ENCODE data around the gene UNKL. TPM values are rescaled to one million over a fixed set of nuclear protein-coding genes. Genes with fewer than 3 reads are reported as not detected.

UNKL gene
- total RNA-seq, 1 donor from 2014 or later, result 43.6 TPM

DNA sequence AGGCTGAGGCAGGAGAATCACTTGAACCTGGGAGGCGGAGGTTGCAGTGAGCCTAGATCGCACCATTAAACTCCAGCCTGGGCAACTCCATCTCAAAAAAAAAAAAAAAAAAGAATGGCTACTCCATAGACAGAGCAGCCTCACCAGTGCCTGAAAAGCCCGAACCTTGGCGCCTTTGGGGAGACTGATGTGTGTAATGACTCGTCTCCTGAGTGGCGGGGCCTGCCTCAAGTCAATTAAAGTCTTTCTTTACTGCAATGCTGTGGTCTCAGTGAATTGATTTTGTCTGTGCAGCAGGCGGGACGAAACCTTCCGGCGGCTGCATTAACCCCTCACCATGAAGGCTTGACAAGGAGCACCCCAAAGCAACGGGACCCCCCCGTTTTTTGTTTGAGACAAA is 9.5 kb upstream of the UNKL start:
- TF ChIP-seq, protein P1, sequence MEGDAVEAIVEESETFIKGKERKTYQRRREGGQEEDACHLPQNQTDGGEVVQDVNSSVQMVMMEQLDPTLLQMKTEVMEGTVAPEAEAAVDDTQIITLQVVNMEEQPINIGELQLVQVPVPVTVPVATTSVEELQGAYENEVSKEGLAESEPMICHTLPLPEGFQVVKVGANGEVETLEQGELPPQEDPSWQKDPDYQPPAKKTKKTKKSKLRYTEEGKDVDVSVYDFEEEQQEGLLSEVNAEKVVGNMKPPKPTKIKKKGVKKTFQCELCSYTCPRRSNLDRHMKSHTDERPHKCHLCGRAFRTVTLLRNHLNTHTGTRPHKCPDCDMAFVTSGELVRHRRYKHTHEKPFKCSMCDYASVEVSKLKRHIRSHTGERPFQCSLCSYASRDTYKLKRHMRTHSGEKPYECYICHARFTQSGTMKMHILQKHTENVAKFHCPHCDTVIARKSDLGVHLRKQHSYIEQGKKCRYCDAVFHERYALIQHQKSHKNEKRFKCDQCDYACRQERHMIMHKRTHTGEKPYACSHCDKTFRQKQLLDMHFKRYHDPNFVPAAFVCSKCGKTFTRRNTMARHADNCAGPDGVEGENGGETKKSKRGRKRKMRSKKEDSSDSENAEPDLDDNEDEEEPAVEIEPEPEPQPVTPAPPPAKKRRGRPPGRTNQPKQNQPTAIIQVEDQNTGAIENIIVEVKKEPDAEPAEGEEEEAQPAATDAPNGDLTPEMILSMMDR (IDR thresholded peaks at IDR 0.05; ENCODE audit: unreplicated experiment), result no peak
- no peak overlapping the region for H3K4me3 Mint-ChIP-seq
- H3K36me3 Mint-ChIP-seq, result no peaks in the 10 kb centered on the region
- DNase-seq (ENCODE audit: low spot score in 2 of 2, unreplicated experiment in 2 of 2), result no peak
- H3K9me3 Mint-ChIP-seq, result no peaks in the 10 kb centered on the region
- H3K4me1 Mint-ChIP-seq, result peaks cover 4% of the 10 kb centered on the region
- H3K27ac Mint-ChIP-seq, result no peak overlapping the region
- H3K27me3 Mint-ChIP-seq (ENCODE audit: low read depth), result no peaks in the 10 kb centered on the region

DNA sequence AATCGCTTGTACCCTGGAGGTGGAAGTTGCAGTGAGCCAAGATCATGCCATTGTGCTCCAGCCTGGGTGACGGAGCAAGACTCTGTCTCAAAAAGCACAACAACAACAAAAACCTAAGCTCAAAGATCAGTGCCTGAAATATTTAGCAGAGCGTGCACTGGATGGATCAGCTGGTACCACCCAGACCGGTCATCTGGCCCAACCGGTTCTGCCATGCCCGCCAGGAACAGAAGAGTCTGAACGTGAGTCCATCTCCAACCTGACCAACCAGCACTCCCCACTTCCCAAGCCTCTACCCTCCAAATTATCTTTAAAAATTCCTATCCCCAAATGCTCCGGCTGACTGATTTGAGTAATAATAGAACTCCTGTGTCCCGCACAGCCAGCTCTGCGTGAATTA is 7.6 kb upstream of the UNKL start:
- peaks cover 8% of the 10 kb centered on the region for H3K4me1 Mint-ChIP-seq
- DNase-seq (ENCODE audit: low spot score in 2 of 2, unreplicated experiment in 2 of 2), result no peak
- H3K4me3 Mint-ChIP-seq, result peak overlapping the region; percentile 92
- H3K27ac Mint-ChIP-seq, result peak overlapping the region; percentile 39
- no peaks in the 10 kb centered on the region for H3K27me3 Mint-ChIP-seq (ENCODE audit: low read depth)
- no peaks in the 10 kb centered on the region for H3K9me3 Mint-ChIP-seq
- no peaks in the 10 kb centered on the region for H3K36me3 Mint-ChIP-seq
- TF ChIP-seq, protein P1 (IDR thresholded peaks at IDR 0.05; ENCODE audit: unreplicated experiment), result no peak

DNA sequence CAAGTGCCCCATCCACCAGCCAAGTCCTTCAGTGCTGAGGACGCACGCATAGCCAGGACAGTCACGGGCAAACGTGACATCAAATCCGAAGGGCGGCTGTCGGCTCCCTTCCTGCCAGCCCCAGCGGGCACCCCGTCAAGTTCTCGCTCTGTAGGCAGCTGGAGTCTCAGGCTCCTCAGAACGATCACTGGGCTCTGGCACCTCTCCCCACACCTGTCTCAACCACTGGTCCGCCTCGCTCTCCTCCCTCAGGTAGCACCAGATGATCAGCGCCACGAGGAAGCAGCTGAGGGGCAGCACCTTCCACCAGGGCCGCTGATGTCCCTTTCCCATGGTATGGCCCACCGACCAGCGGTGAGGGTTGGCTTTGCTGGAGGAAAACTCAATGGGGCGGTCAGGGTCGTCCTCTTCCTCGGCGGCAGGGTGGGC is 5.6 kb upstream of the UNKL start:
- DNase-seq (ENCODE audit: low spot score in 2 of 2, unreplicated experiment in 2 of 2), result no peak
- Mint-ChIP-seq H3K27me3 (ENCODE audit: low read depth) (no peaks in the 10 kb centered on the region), H3K4me1 (peaks cover 13% of the 10 kb centered on the region), H3K27ac (peak overlapping the region; percentile 99), H3K36me3 (no peaks in the 10 kb centered on the region), H3K9me3 (no peaks in the 10 kb centered on the region), H3K4me3 (peak overlapping the region; percentile 92)
- TF ChIP-seq, protein P1 (IDR thresholded peaks at IDR 0.05; ENCODE audit: unreplicated experiment), result no peak

DNA sequence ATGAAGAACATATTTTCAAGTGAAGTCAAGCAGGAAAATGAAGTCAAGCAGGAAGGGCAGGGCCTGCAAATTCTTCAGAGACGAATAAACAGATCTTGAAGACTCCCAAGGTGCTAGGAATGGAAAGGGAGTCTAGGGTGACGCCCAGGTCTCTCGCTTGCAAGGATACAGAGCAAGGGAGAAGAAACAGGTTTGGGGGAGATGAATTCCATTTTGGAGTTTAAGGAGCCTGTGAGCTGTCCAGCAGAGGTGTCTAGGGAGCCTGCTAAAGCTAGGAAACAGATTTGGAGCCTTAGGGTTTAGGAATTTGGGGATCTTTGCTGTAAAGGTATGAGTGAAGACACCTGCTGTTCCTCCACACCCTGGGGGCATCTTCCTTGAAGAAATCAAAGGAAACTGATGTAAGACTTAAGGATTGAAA is 2.0 kb upstream of the UNKL start:
- Mint-ChIP-seq H3K4me1 (peaks cover 16% of the 10 kb centered on the region), H3K27me3 (ENCODE audit: low read depth) (no peaks in the 10 kb centered on the region), H3K27ac (peak overlapping the region; percentile 62), H3K36me3 (peaks cover 4% of the 10 kb centered on the region), H3K9me3 (no peaks in the 10 kb centered on the region), H3K4me3 (peak overlapping the region; percentile 20)
- no peak for DNase-seq (ENCODE audit: low spot score in 2 of 2, unreplicated experiment in 2 of 2)
- TF ChIP-seq, protein P1 (IDR thresholded peaks at IDR 0.05; ENCODE audit: unreplicated experiment), result no peak

DNA sequence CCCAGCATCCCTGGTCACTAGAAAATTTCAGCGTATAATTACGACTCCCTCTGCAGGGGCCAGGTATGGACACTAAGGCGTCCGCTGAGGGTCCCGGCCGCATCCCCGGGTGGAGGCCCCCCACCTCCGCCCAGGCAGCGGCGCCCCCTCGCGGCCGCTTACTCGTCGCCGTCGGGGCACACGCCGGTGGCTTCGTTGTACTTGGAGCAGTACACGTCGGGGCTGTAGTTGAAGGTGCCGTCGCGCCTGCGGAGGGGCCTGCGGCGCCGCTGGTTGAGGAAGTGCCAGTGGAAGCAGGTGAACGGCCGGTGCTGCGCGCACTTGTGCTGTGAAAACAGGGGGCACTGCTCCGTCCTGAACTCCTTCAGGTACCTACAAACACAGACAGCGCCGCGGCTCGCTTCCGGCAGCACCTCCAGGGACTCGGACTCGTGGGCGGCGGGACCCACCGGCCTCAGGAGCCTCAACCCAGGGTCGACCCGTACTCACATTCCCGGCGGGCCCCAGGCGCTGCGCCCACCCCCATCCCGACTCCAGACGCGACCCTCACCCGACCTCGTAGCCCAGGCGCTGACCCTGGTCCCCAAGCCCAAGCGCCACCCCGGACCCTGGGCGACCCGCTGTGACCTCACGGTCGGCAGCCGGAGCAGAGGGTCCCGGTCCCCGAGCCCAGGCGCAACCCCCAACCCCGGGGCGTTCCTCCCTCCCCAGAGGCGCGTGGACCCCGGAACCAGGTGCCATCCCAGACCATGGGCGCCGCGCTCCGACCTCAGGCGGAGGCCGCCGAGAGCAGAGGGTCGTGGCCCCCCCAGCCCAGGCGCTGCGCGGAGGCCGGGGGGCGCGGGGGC is 596 bp downstream of the UNKL start:
- Mint-ChIP-seq H3K27me3 (ENCODE audit: low read depth) (no peaks in the 10 kb centered on the region), H3K4me3 (peak overlapping the region; percentile 78), H3K36me3 (peaks cover 8% of the 10 kb centered on the region), H3K9me3 (no peaks in the 10 kb centered on the region), H3K4me1 (peaks cover 13% of the 10 kb centered on the region), H3K27ac (peak overlapping the region; percentile 56)
- peak in 1 of 2 experiments; percentile 67 for DNase-seq (ENCODE audit: low spot score in 2 of 2, unreplicated experiment in 2 of 2)
- TF ChIP-seq, protein P1 (IDR thresholded peaks at IDR 0.05; ENCODE audit: unreplicated experiment), result peak; percentile 72
